NOMO-1 (cell line): ENCODE data around the gene FAM170B.

ENCODE experiments used
- DNase-seq, 2 experiments: peaks; one replicate each; lab custom pipeline; 2025; ENCODE audit not compliant: unreplicated experiment in 2 of 2; lab: John Stamatoyannopoulos, UW

Gene FAM170B

GRCh38 chr10:49169776-49170175, 36.0 kb upstream of the FAM170B start:
- DNase-seq: no peak

- DNase-seq: peak; percentile 62 to 66
These were observed 35.1 kb upstream of the FAM170B start for GRCh38 chr10:49168831-49169500.

- no peak for DNase-seq
These were observed 34.3 kb upstream of the FAM170B start for GRCh38 chr10:49168171-49168540.

- DNase-seq: no peak
These were observed 33.8 kb upstream of the FAM170B start for GRCh38 chr10:49167425-49168170.

- no peak for DNase-seq
These were observed 32.9 kb upstream of the FAM170B start for GRCh38 chr10:49166484-49167400.

GRCh38 chr10:49165821-49166483, 32.1 kb upstream of the FAM170B start:
- DNase-seq: no peak

GRCh38 chr10:49165259-49165658, 31.4 kb upstream of the FAM170B start:
- no peak for DNase-seq

GRCh38 chr10:49164559-49165188, 30.9 kb upstream of the FAM170B start:
- DNase-seq: peak; percentile 37 to 45

GRCh38 chr10:49163741-49164140, 29.9 kb upstream of the FAM170B start:
- DNase-seq: no peak

GRCh38 chr10:49162761-49163310, 29.0 kb upstream of the FAM170B start:
- DNase-seq: no peak

GRCh38 chr10:49162063-49162462, 28.2 kb upstream of the FAM170B start:
- DNase-seq: no peak

GRCh38 chr10:49161411-49161997, 27.7 kb upstream of the FAM170B start:
- DNase-seq: peak in 1 of 2 experiments; percentile 19

- no peak for DNase-seq
These were observed 27.0 kb upstream of the FAM170B start for GRCh38 chr10:49160814-49161213.

- DNase-seq: no peak
These were observed 26.3 kb upstream of the FAM170B start for GRCh38 chr10:49160110-49160509.

GRCh38 chr10:49158915-49159314, 25.1 kb upstream of the FAM170B start:
- DNase-seq: no peak

- DNase-seq: no peak
These were observed 24.6 kb upstream of the FAM170B start for GRCh38 chr10:49158404-49158803.

GRCh38 chr10:49157229-49157628, 23.4 kb upstream of the FAM170B start:
- no peak for DNase-seq

GRCh38 chr10:49154641-49155040, 20.8 kb upstream of the FAM170B start:
- no peak for DNase-seq

- DNase-seq: no peak
These were observed 20.1 kb upstream of the FAM170B start for GRCh38 chr10:49153971-49154370.

- no peak for DNase-seq
These were observed 19.3 kb upstream of the FAM170B start for GRCh38 chr10:49153115-49153514.
